ENCODE data around the gene ADGRE1. TPM values are rescaled to one million over a fixed set of nuclear protein-coding genes. Genes with fewer than 3 reads are reported as not detected.

The ADGRE1 gene, protein sequence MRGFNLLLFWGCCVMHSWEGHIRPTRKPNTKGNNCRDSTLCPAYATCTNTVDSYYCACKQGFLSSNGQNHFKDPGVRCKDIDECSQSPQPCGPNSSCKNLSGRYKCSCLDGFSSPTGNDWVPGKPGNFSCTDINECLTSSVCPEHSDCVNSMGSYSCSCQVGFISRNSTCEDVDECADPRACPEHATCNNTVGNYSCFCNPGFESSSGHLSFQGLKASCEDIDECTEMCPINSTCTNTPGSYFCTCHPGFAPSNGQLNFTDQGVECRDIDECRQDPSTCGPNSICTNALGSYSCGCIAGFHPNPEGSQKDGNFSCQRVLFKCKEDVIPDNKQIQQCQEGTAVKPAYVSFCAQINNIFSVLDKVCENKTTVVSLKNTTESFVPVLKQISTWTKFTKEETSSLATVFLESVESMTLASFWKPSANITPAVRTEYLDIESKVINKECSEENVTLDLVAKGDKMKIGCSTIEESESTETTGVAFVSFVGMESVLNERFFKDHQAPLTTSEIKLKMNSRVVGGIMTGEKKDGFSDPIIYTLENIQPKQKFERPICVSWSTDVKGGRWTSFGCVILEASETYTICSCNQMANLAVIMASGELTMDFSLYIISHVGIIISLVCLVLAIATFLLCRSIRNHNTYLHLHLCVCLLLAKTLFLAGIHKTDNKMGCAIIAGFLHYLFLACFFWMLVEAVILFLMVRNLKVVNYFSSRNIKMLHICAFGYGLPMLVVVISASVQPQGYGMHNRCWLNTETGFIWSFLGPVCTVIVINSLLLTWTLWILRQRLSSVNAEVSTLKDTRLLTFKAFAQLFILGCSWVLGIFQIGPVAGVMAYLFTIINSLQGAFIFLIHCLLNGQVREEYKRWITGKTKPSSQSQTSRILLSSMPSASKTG
- polyA plus RNA-seq (2012; ENCODE audit: insufficient read depth, insufficient read length, low read depth): 0.23 TPM

DNA sequence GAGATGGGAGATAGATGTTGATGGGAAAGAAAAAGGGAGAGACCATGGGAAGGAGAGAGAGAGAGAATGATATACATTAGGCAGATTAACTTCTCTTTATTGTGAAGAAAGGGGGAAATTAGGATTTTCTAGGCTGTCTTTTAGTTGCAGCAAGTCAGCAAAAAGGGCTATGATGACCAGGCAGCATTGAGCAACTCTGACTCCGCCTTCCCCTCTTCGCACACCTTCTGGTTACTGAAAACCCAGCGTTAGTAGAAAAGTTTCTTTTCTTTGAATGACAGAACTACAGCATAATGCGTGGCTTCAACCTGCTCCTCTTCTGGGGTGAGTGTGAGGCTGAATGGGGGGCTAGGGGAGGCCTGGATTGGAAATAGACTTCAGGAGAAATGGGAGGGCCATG lies at the start of gene ADGRE1:
Gene ADGRE1, plus strand, starts transcription at position 264 of the 400 bp plus-strand sequence. Its CDS starts 30 bp downstream, at position 294.
- Histone ChIP-seq H3K36me3 (no peaks in the 10 kb centered on the region), H3K4me3 (ENCODE audit: low read depth, low read length) (no peak within 1 kb of the TSS), H3K27me3 (no peaks in the 10 kb centered on the region), H3K9me3 (no peaks in the 10 kb centered on the region), H3K4me1 (no peaks in the 10 kb centered on the region)
- DNase-seq: no peak
- TF ChIP-seq, protein P1, sequence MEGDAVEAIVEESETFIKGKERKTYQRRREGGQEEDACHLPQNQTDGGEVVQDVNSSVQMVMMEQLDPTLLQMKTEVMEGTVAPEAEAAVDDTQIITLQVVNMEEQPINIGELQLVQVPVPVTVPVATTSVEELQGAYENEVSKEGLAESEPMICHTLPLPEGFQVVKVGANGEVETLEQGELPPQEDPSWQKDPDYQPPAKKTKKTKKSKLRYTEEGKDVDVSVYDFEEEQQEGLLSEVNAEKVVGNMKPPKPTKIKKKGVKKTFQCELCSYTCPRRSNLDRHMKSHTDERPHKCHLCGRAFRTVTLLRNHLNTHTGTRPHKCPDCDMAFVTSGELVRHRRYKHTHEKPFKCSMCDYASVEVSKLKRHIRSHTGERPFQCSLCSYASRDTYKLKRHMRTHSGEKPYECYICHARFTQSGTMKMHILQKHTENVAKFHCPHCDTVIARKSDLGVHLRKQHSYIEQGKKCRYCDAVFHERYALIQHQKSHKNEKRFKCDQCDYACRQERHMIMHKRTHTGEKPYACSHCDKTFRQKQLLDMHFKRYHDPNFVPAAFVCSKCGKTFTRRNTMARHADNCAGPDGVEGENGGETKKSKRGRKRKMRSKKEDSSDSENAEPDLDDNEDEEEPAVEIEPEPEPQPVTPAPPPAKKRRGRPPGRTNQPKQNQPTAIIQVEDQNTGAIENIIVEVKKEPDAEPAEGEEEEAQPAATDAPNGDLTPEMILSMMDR (IDR thresholded peaks at IDR 0.05; ENCODE audit: low read depth, low read length): no peak

DNA sequence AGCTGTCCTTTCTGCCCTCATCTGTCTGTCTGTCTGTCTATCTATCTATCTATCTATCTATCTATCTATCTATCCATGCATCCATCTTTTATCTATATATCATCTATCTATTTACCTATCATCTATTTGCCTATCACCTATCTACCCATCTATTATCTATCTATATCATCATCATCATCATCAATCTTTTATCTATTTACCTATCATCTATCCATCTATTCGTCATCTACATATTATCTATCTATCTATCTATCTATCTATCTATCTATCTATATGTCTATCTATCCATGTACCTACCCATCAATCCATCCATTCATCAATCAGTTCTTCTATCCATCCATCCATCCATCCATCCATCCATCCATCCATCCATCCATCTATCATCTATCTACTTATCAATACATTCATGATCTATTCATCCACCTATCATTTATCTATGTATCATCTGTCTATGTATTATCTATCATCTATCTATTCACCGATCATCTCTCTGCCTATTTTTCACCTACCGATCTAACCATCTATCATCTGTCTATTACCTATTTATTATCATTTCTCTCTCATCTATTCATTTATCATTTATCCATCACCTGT lies 49.2 kb upstream of the ADGRE1 start:
- DNase-seq: no peak
- Histone ChIP-seq H3K9me3 (no peaks in the 10 kb centered on the region), H3K4me3 (ENCODE audit: low read depth, low read length) (no peak overlapping the region), H3K36me3 (no peaks in the 10 kb centered on the region), H3K27me3 (no peaks in the 10 kb centered on the region), H3K4me1 (no peaks in the 10 kb centered on the region)
- TF ChIP-seq, protein P1 (IDR thresholded peaks at IDR 0.05; ENCODE audit: low read depth, low read length): no peak

DNA sequence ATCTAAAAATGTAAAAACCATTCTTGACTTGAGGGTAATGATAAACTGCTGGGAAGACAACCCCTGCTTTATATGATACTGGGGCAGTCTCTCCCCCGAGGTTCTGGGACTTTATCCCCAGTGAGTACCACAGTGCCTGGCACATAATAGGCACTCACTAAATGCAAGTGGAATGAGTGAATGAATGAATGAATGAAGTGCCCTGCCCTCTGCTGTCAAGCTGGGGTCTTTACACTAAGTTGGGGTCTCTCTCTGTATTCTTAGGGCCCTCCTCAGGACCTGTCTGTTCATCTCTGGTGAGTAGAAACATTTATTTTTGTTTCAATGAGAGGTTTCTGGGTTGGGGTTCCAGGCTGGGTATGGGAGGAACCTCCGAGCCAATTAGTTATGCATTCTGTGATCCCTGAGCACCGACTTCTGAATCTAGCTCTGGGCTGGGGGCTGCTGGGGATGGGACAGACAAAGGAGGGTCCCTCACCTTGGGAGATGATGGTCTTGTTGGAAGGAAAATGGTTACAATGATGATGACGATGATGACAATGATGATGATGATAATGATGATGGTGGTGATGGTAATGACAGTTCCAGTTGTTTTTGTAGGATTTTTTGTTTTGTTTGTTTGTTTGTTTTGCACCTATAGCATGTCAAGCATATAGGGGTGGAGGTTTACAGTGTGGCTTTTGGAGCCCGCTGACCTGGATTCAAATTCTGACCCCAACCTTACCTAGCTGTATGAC lies 44.3 kb upstream of the ADGRE1 start:
- TF ChIP-seq, protein P1 (IDR thresholded peaks at IDR 0.05; ENCODE audit: low read depth, low read length): no peak
- DNase-seq: no peak
- Histone ChIP-seq H3K36me3 (no peaks in the 10 kb centered on the region), H3K27me3 (no peaks in the 10 kb centered on the region), H3K4me3 (ENCODE audit: low read depth, low read length) (no peak overlapping the region), H3K9me3 (no peaks in the 10 kb centered on the region), H3K4me1 (no peaks in the 10 kb centered on the region)

DNA sequence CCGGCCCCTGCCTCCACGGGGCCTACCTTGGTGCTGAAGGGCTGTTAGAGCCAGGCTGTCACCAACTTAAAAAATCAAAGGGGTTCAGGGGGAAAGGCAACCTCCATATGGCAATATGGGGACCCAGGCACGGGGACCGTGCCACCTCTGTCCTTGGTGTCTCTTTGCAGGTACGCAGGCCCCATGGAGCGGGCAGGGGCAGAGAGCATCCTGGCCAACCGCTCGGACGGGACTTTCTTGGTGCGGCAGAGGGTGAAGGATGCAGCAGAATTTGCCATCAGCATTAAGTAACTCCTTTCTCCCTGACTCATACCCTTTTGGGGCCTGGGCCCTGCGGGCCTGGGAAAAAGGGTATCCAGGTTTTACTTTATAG lies 39.6 kb upstream of the ADGRE1 start:
- Histone ChIP-seq H3K4me3 (ENCODE audit: low read depth, low read length) (no peak overlapping the region), H3K9me3 (no peaks in the 10 kb centered on the region), H3K4me1 (no peaks in the 10 kb centered on the region), H3K36me3 (no peaks in the 10 kb centered on the region), H3K27me3 (no peaks in the 10 kb centered on the region)
- no peak for DNase-seq
- TF ChIP-seq, protein P1 (IDR thresholded peaks at IDR 0.05; ENCODE audit: low read depth, low read length): no peak

DNA sequence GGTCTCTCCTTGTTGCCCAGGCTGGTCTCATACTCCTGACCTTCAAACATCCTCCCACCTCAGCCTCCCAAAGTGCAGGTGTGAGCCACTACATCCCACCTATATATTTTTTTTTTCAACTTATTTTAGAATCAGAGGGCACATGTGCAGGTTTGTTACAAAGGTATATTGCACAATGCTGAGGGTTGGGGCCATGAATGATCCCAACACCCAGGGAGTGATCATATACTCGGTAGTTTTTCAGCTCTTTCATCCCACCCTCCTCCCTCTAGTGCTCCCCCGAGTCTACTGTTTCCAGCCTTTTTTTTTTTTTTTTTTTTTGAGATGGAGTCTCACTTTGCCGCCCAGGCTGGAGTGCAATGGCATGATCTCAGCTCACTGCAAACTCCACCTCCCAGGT lies 38.4 kb upstream of the ADGRE1 start:
- no peaks in the 10 kb centered on the region for H3K36me3 ChIP-seq
- no peaks in the 10 kb centered on the region for H3K4me1 ChIP-seq
- no peak overlapping the region for H3K4me3 ChIP-seq (ENCODE audit: low read depth, low read length)
- H3K27me3 ChIP-seq: no peaks in the 10 kb centered on the region
- TF ChIP-seq, protein P1 (IDR thresholded peaks at IDR 0.05; ENCODE audit: low read depth, low read length): no peak
- no peak for DNase-seq
- no peaks in the 10 kb centered on the region for H3K9me3 ChIP-seq
